CD4-positive, alpha-beta T cell treated with Interleukin-10 for 1 hour (primary cell): Measurements from ENCODE around the gene HOXB3.

Experiments
- DNase-seq: peaks from one replicate; pipeline ENCODE4 v3.0.0-alpha.2; 2020

The HOXB3 gene

DNA sequence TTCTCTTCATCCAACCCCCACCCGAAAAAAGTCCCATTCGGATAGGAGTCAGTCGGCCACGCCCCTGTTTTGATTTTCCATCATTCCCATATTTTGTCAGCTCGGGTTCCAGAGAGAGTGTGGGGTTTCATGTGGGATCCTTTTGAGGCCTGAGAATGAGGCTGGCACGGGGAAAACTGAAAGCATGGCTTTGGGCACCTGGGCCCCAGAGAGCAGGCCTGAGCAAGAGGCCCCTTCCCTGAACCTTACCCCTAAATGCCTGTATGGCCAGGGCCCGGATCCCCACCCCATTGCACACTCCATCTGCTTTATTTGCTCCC lies 7.3 kb downstream of the HOXB3 start:
- DNase-seq = no peak

GRCh38 chr17:48579760-48580554 lies 10.1 kb downstream of the HOXB3 start:
- DNase-seq = no peak

GRCh38 chr17:48579471-48579759 lies 10.6 kb downstream of the HOXB3 start:
- DNase-seq = no peak

DNA sequence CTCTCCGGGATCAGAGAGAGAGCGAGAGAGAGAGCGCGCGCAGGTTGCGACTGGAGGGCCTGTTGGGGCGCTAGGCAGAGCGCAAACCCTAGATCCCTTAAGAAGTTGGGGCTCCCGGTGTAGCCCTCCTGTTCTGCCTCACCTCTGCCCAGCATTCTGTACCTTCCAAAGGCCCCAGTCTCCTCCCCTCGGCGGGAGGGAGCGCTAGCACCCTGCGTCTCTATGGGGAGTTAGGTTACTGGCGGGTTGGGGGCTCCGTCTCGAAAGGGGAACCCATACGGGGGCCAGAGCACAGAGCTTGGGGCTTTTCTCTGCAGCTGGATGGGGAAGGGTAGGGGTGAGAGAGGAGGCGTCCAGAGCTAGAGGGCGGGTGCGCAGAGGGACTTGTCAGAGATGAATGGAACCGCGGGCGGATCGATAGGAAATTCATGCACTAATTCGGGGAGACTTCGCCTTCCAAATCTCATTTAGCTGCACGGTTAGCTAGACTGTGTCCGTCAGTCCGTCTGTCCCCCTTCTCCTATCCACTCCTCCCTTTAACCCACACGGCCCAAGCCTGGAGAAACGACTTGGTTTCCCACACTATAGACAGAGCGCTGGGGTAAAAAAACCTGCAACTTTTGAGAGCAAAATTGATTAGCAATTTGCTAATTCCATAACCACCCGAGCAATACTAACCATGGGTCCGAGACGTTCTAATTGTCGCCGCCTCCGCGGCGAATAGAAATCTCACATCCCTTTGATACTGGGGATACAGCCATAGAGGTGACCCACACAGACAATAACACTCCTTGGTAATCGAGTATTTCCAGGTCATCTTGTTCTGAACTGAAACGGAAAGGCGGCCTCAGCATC lies 11.2 kb downstream of the HOXB3 start:
- DNase-seq = no peak

DNA sequence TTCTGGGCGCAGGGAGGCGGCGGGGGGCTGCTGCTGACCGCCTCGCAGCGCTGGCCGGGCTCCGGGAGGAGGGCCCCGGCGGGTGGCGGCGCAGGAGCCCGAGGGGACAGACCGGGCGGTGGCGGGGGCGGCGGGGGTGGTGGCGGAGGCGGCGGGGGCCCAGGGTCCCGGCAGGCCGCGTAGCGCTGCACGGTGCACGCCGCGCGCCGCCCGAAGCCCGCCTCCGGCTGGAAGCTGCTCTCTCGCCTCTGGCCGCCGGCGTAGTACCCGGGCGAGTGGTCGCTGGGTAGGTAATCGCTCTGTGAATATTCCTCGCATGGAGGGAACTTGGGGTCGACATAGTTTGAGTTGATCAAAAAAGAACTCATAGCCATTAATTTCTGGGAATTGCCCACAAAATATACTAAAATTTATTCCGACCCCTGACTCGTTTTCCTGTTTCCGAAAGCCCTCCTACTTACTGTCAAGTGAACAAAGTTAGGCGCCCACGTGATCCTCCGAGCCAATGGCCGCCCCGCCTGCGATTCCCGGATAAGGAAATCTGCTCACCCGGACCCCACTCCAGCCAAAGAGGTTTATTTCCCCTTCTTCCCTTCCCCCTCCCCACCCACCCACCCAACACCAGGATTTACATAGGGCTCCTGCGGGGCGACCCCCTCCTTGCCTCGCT lies 12.0 kb downstream of the HOXB3 start, which contains the start of gene HOXB4:
HOXB4 (minus strand) TSS at position 405 of the 670 bp plus-strand sequence; CDS start at position 374, 31 bp downstream.
- peak; percentile 77 for DNase-seq

DNA sequence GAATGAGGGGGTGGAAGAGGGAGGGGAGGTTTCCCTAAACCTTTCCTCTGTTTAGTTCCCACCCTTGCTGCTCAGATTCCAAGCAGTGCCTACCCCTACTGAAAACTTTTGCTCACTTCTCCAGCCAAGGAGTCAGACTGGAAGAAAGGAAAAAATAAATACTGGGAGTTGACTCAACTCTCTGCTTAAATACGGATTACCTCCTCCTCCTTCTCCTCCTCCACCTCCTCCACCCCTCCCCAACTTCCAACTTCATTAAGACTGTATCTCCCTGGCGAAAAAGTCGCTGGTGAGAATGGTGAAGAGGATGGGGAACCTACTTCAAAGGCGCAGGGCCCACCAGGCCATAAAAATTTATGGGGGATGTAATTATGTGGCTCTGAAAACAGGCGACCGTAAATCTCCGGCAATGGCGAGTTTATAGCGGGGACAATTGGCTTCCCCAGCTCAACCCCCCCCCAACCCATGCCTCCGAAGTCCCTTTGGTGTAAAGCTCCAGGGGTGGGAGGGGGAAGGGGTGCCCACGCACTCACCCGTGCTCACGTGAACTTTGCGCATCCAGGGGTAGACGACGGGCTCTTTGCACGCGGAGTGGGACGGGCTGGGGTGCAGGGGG lies 12.6 kb downstream of the HOXB3 start:
- DNase-seq = no peak

GRCh38 chr17:48576479-48577309 lies 13.3 kb downstream of the HOXB3 start:
- no peak for DNase-seq

DNA sequence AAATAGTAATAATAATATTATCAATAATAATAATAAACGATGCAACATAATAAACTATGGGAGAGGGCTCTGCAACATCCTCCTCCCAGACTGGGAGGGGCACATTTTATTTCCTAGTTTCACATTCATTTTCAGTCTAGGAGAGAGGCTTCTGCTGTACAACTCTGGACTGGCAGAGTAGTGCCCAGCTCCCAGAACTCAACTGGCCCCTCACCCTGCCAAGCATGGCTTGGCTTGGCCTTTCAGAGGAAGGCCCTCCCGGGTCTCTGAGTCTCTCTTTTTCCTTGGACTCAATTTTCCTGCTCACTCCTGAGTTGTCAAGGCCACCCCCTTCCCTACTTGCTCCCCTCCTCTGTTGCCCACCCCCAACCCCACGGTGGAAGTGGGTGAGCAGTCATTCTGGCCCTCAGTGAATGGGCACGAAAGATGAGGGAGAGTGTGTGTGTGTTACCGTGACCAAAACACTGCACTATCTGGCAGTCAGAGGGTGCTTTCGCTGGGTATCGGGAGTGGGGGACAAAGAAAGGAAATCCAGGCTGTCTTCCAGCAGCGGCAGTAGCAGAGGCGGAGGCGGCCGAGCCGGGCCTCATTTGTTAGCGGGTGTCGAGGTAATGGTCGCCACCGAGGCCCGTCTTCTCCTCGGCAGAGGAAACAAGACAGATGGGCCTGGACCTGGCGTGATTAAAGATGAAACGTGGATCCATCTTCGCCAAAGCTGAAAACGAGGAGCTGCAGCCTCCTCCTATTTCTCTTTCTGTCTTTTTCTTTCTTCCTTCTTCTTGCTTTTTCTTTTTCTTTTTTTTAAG lies 14.2 kb downstream of the HOXB3 start:
- DNase-seq = no peak

DNA sequence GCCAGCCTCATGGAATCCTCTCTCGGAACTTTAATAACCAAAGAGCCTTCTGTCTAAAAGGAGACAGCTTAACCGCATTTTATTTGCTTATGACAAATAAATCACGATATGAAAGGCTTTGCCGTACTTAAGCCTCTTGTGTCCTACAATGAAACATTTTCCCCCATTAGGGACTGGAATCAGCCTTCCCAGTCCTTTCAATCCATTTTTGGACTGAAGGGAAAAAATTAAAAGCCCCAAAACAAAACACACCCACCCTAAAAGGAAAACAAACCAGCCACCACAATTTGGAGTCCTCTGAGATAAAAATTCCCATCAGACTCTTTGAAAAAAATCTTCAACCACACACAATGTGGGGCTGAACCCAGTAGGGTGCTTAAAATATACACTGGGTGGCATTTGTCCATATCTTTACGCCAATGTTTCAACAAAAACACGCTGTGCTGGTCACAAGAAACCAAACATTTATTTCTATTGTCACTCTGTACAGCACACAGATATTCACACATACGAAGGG lies 14.9 kb downstream of the HOXB3 start:
- DNase-seq = no peak

- DNase-seq = no peak
Observed at GRCh38 chr17:48574505-48575065, 15.5 kb downstream of the HOXB3 start.

DNA sequence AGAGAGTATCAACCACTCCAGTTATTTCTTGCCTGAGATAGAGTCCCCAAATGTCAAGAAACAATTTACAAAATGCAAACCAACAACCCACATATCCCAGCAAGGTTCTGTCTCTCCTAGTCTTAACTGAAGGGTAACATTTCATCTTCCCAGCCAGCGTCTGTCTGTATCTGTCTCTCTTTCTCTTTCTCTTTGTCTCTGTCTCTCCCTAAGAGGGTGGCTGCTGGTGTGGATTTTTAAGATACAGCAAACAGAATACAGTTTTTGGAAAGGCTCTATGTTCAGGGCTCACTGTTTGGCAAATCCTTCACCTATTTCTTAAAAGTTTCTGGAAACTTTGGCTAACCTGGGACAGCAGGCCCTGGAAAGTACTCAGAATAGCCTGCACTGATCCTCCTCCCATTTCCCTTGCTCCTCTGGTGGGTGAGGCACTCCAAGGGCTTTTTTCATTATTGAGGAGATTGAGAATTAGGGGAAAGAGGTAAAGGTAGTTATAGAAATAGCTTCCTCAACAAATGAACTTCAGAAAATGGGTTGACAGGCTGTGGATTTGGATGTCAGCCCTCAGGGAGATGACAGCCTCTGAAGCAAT lies 18.1 kb downstream of the HOXB3 start:
- no peak for DNase-seq

GRCh38 chr17:48571024-48571818 lies 18.8 kb downstream of the HOXB3 start:
- DNase-seq = no peak

GRCh38 chr17:48570325-48571023 lies 19.6 kb downstream of the HOXB3 start:
- DNase-seq = no peak

- no peak for DNase-seq
Observed at GRCh38 chr17:48569674-48570324, 20.2 kb downstream of the HOXB3 start.

DNA sequence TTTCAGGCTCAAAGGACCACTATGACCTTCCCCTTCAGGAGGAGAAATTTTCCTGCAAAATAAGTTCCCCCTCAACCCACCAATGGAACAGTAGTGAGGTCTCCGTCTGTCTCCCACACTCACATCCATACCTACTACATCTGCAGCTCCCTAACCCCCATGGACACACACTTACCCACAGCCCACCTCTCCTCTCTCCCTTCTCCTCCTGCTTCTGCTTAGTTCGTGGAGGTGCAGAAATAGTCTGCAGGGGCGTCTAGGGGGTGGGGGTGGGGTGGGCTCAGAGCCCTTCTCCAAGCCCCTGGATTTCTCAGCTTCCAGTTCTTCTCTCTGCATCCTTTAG lies 20.8 kb downstream of the HOXB3 start:
- DNase-seq = no peak

- no peak for DNase-seq
Observed at GRCh38 chr17:48568499-48569239, 21.4 kb downstream of the HOXB3 start.

- DNase-seq = no peak
Observed at GRCh38 chr17:48567646-48568354, 22.2 kb downstream of the HOXB3 start.
